Liver (tissue), 9 donors: Measurements from ENCODE around the gene PLA2G10. TPM values are rescaled to one million over a fixed set of nuclear protein-coding genes. Genes with fewer than 3 reads are reported as not detected.

ENCODE experiments used
- DNase-seq: peaks from one replicate; pipeline ENCODE4 v3.0.0-alpha.2; 2017; ENCODE audit warnings: low spot score
- H3K27ac ChIP-seq, 2 donors: one replicate each; pipeline ENCODE4 v1.7.0; 2013; ENCODE audit warnings: inconsistent platforms in 2 of 2, low read length in 2 of 2, control low read depth in 1 of 2, low read depth in 1 of 2, mild to moderate bottlenecking in 1 of 2
- H3K27me3 ChIP-seq, 4 donors: one replicate each; pipeline versions ENCODE4 v1.6.1 to v1.7.0; 2013; ENCODE audit warnings: low read length in 3 of 4, inconsistent platforms in 1 of 4, mild to moderate bottlenecking in 1 of 4, moderate library complexity in 1 of 4; ENCODE audit not compliant: control insufficient read depth in 4 of 4, insufficient read depth in 4 of 4
- H3K36me3 ChIP-seq, 4 donors: one replicate each; pipeline versions ENCODE4 v1.6.1 to v1.7.0; 2013; ENCODE audit warnings: low read length in 3 of 4, mild to moderate bottlenecking in 3 of 4, low read depth in 1 of 4, moderate library complexity in 1 of 4; ENCODE audit not compliant: control insufficient read depth in 4 of 4, insufficient read depth in 3 of 4
- H3K4me1 ChIP-seq, 4 donors: one replicate each; pipeline versions ENCODE4 v1.6.1 to v1.7.0; 2013; ENCODE audit warnings: low read length in 3 of 4, mild to moderate bottlenecking in 3 of 4, moderate library complexity in 1 of 4; ENCODE audit not compliant: control insufficient read depth in 4 of 4, insufficient read depth in 4 of 4
- H3K4me3 ChIP-seq, 3 donors: one replicate each; pipeline versions ENCODE4 v1.6.1 to v1.7.0; 2013; ENCODE audit warnings: low read length in 3 of 3, control low read depth in 1 of 3, low read depth in 1 of 3, mild to moderate bottlenecking in 1 of 3
- H3K9ac ChIP-seq, 2 donors: one replicate each; pipeline ENCODE4 v1.7.0; 2013; ENCODE audit warnings: low read length in 2 of 2, mild to moderate bottlenecking in 2 of 2, moderate library complexity in 2 of 2, control low read depth in 1 of 2, low read depth in 1 of 2
- H3K9me3 ChIP-seq, 4 donors: one replicate each; pipeline versions ENCODE4 v1.6.1 to v1.7.0; 2013; ENCODE audit warnings: low read length in 3 of 4; ENCODE audit not compliant: control insufficient read depth in 4 of 4
- ATF3 ChIP-seq: IDR thresholded peaks from 2 replicates; pipeline ENCODE4 v1.6.1; 2016; ENCODE audit warnings: antibody characterized with exemption
- CTCF ChIP-seq: fragments of 150-350 bp; IDR thresholded peaks from 2 replicates; pipeline ENCODE4 v1.5.1; 2017; ENCODE audit warnings: improper control_type of control experiment, low read depth, low read length; ENCODE audit not compliant: missing input control
- EGR1 ChIP-seq, 2 donors: IDR thresholded peaks; 2 replicates each; pipeline ENCODE4 v1.6.1; 2016 to 2018; ENCODE audit warnings: antibody characterized with exemption in 2 of 2, low read depth in 2 of 2
- FOXA1 ChIP-seq: IDR thresholded peaks from 2 replicates; pipeline ENCODE4 v1.6.1; 2016; ENCODE audit warnings: antibody characterized with exemption
- FOXA2 ChIP-seq: IDR thresholded peaks from 2 replicates; pipeline ENCODE4 v1.6.1; 2016; ENCODE audit warnings: antibody characterized with exemption
- GABPA ChIP-seq, 2 donors: IDR thresholded peaks in 1 of 2; conservative IDR thresholded peaks in 1 of 2; 2 replicates each; pipeline ENCODE4 v1.6.1; 2016; ENCODE audit warnings: antibody characterized with exemption in 2 of 2, mild to moderate bottlenecking in 1 of 2, moderate library complexity in 1 of 2
- HNF4A ChIP-seq, 2 donors: conservative IDR thresholded peaks; 2 replicates each; pipeline ENCODE4 v1.6.1; 2016; ENCODE audit warnings: antibody characterized with exemption in 2 of 2, mild to moderate bottlenecking in 2 of 2
- HNF4G ChIP-seq: IDR thresholded peaks from 2 replicates; pipeline ENCODE4 v1.6.1; 2016; ENCODE audit warnings: antibody characterized with exemption
- JUND ChIP-seq, 2 donors: IDR thresholded peaks; 2 replicates each; pipeline ENCODE4 v1.6.1; 2016; ENCODE audit warnings: antibody characterized with exemption in 2 of 2
- MAX ChIP-seq: IDR thresholded peaks from 2 replicates; pipeline ENCODE4 v1.6.1; 2016; ENCODE audit warnings: antibody characterized with exemption
- NR2F2 ChIP-seq: IDR thresholded peaks from 2 replicates; pipeline ENCODE4 v1.6.1; 2016; ENCODE audit warnings: antibody characterized with exemption
- RAD21 ChIP-seq, 2 donors: IDR thresholded peaks; 2 replicates each; pipeline ENCODE4 v1.6.1; 2016; ENCODE audit warnings: antibody characterized with exemption in 2 of 2, mild to moderate bottlenecking in 2 of 2
- REST ChIP-seq: IDR thresholded peaks from 2 replicates; pipeline ENCODE4 v1.6.1; 2016; ENCODE audit warnings: antibody characterized with exemption, mild to moderate bottlenecking
- RXRA ChIP-seq, 2 donors: IDR thresholded peaks; 2 replicates each; pipeline ENCODE4 v1.6.1; 2017 to 2018; ENCODE audit warnings: antibody characterized with exemption in 2 of 2, mild to moderate bottlenecking in 1 of 2
- SP1 ChIP-seq: IDR thresholded peaks from 2 replicates; pipeline ENCODE4 v1.6.1; 2018; ENCODE audit warnings: antibody characterized with exemption, mild to moderate bottlenecking
- TAF1 ChIP-seq: conservative IDR thresholded peaks from 2 replicates; pipeline ENCODE4 v1.6.1; 2016; ENCODE audit warnings: antibody characterized with exemption, mild to moderate bottlenecking
- YY1 ChIP-seq: IDR thresholded peaks from 2 replicates; pipeline ENCODE4 v1.6.1; 2016; ENCODE audit warnings: antibody characterized with exemption, mild to moderate bottlenecking
- ZBTB33 ChIP-seq: IDR thresholded peaks from 2 replicates; pipeline ENCODE4 v1.6.1; 2016; ENCODE audit warnings: antibody characterized with exemption
- WGBS: extraction: QIAGEN DNeasy Blood & Tissue Kit; methylation state at CpG from one replicate; pipeline ENCODE4 v1.1.7; 2013; 5-methylcytosine and 5-hydroxymethylcytosine counted together
- polyA plus RNA-seq, 2 donors: library from polyadenylated mRNA; stranded (reverse) in 1 of 2; unstranded in 1 of 2; fragments of 200-250 nt in 1 of 2; fragments of >200 nt in 1 of 2; fragmentation: Nextera tagmentation in 1 of 2; extraction: Ambion mirVana in 1 of 2; gene quantifications; one replicate each; pipeline versions ENCODE4 v1.2.1 to v1.2.3, GENCODE V29; 2013 to 2015
- total RNA-seq, 2 donors: library from RNA; depleted of rRNA; stranded (reverse); fragments of >200 nt; gene quantifications; one replicate each; pipeline ENCODE4 v1.2.3, GENCODE V29; 2014
- donor health status: healthy.
- donor health status: healthy.
- donor health status: healthy.
- donor health status: healthy.
- donor health status: healthy.

The PLA2G10 gene
- total and polyA plus RNA-seq, 4 donors, result not detected

- peaks cover 4 to 6% (median 5%) of the 10 kb centered on the region in 4 donors for H3K4me1 ChIP-seq
- no peaks in the 10 kb centered on the region for H3K36me3 ChIP-seq
- 92% methylated on average over 3 of the region's 3 CpGs for WGBS
- no peak for TF ChIP-seq EGR1 (IDR thresholded peaks at IDR 0.05; ENCODE audit: low read depth in 2 of 2)
- TF ChIP-seq HNF4A (conservative IDR thresholded peaks at IDR 0.05), result no peak
- TF ChIP-seq ZBTB33, result no peak
- no peak for TF ChIP-seq SP1
- TF ChIP-seq GABPA (IDR thresholded peaks at IDR 0.05 in 1 of 2, conservative IDR thresholded peaks at IDR 0.05 in 1 of 2), result no peak
- TF ChIP-seq CTCF, result no peak
- TF ChIP-seq REST, result no peak
- no peak for TF ChIP-seq RAD21 (IDR thresholded peaks at IDR 0.05)
- TF ChIP-seq FOXA2, result no peak
- TF ChIP-seq YY1, result no peak
- TF ChIP-seq JUND (IDR thresholded peaks at IDR 0.05), result no peak
- no peak for TF ChIP-seq HNF4G
- no peak for TF ChIP-seq TAF1
- no peak for TF ChIP-seq RXRA (IDR thresholded peaks at IDR 0.05)
- TF ChIP-seq FOXA1, result no peak
- no peak for TF ChIP-seq MAX
- TF ChIP-seq ATF3, result no peak
- no peak for TF ChIP-seq NR2F2
- H3K9ac ChIP-seq, result no peak overlapping the region
- H3K4me3 ChIP-seq, result no peak overlapping the region
- H3K27me3 ChIP-seq, result no peaks in the 10 kb centered on the region
- no peaks in the 10 kb centered on the region for H3K9me3 ChIP-seq
- no peak overlapping the region for H3K27ac ChIP-seq
- DNase-seq, result no peak
These were observed 17.5 kb downstream of the PLA2G10 start for GRCh38 chr16:14676633-14677032.
